IMR-90 (cell line): ENCODE data around the gene TRIM17. TPM values are rescaled to one million over a fixed set of nuclear protein-coding genes. Genes with fewer than 3 reads are reported as not detected.

ENCODE experiments used
- ATAC-seq: fragments of 200-7000 bp; cut with Tn5 transposase; 2 replicates; pipeline ENCODE4 v1.9.1; 2020; ENCODE audit warnings: low read depth, mild to moderate bottlenecking, moderate library complexity
- BruUV-seq: library from RNA; stranded (reverse); fragments of 400-500 nt; replicated peaks from 2 replicates; lab custom pipeline; 2021; lab: Mats Ljungman, UMichigan
- CTCF ChIA-PET: fragments of 300-600 bp; formaldehyde crosslinking; extraction: SDS; loops from one replicate; lab custom pipeline; 2021; ENCODE audit warnings: antibody characterized with exemption; lab: Yijun Ruan, JAX
- POLR2A ChIA-PET: fragments of 300-600 bp; sonication (Branson Sonifier 250); formaldehyde crosslinking; loops from one replicate; lab custom pipeline; 2022; ENCODE audit warnings: antibody characterized with exemption; ENCODE audit not compliant: unreplicated experiment; lab: Charles Lee
- DNase-seq: peaks from one replicate; pipeline ENCODE4 v3.0.0; 2013
- H2AFZ ChIP-seq: replicated peaks from 2 replicates; pipeline ENCODE3; 2013; ENCODE audit warnings: low read length, mild to moderate bottlenecking; ENCODE audit not compliant: poor library complexity
- H2AK5ac ChIP-seq: 2 replicates; pipeline ENCODE4 v1.6.1; 2013; ENCODE audit warnings: low read depth, low read length, inconsistent platforms
- H2AK9ac ChIP-seq: replicated peaks from 2 replicates; pipeline ENCODE3; 2013; ENCODE audit warnings: mild to moderate bottlenecking, low read depth, low read length, moderate library complexity; ENCODE audit not compliant: poor library complexity
- H2BK120ac ChIP-seq: 2 replicates; pipeline ENCODE4 v1.6.1; 2013; ENCODE audit warnings: low read depth, low read length, inconsistent platforms
- H2BK15ac ChIP-seq: 3 replicates; pipeline ENCODE4 v1.6.1; 2013; ENCODE audit warnings: low read depth, low read length, inconsistent platforms
- H2BK20ac ChIP-seq: 2 replicates; pipeline ENCODE4 v1.6.1; 2013; ENCODE audit warnings: low read depth, mild to moderate bottlenecking, inconsistent platforms, low read length, moderate library complexity
- H2BK5ac ChIP-seq: 2 replicates; pipeline ENCODE4 v1.6.1; 2013; ENCODE audit warnings: mild to moderate bottlenecking, low read depth, low read length, inconsistent platforms; ENCODE audit not compliant: poor library complexity, severe bottlenecking
- H3K14ac ChIP-seq: replicated peaks from 2 replicates; pipeline ENCODE4 v1.6.1; 2013; ENCODE audit warnings: low read depth, low read length, inconsistent platforms
- H3K18ac ChIP-seq: 2 replicates; pipeline ENCODE4 v1.6.1; 2013; ENCODE audit warnings: low read depth, low read length, control low read depth
- H3K23ac ChIP-seq: 2 replicates; pipeline ENCODE4 v1.6.1; 2013; ENCODE audit warnings: low read depth, low read length, inconsistent platforms
- H3K27ac ChIP-seq: 2 replicates; pipeline ENCODE4 v1.5.1; 2013; ENCODE audit warnings: mild to moderate bottlenecking, control low read depth, low read length; ENCODE audit not compliant: insufficient read depth
- H3K27me3 ChIP-seq: 2 replicates; pipeline ENCODE4 v1.6.1; 2013; ENCODE audit warnings: low read length; ENCODE audit not compliant: control insufficient read depth, insufficient read depth
- H3K36me3 ChIP-seq: 2 replicates; pipeline ENCODE4 v1.6.1; 2013; ENCODE audit warnings: low read length, mixed read lengths; ENCODE audit not compliant: control insufficient read depth, insufficient read depth
- H3K4ac ChIP-seq: 2 replicates; pipeline ENCODE4 v1.6.1; 2013; ENCODE audit warnings: low read depth, low read length, inconsistent platforms
- H3K4me1 ChIP-seq: 2 replicates; pipeline ENCODE4 v1.6.1; 2013; ENCODE audit warnings: low read length, mixed read lengths; ENCODE audit not compliant: control insufficient read depth, insufficient read depth
- H3K4me2 ChIP-seq: 2 replicates; pipeline ENCODE4 v1.6.1; 2013; ENCODE audit warnings: low read depth, mild to moderate bottlenecking, control low read depth, low read length, moderate library complexity
- H3K4me3 ChIP-seq: 2 replicates; pipeline ENCODE4 v1.5.1; 2013; ENCODE audit warnings: low read depth, mild to moderate bottlenecking, control low read depth, low read length, moderate library complexity; ENCODE audit not compliant: insufficient read depth
- H3K56ac ChIP-seq: 2 replicates; pipeline ENCODE4 v1.6.1; 2013; ENCODE audit warnings: low read length, inconsistent platforms; ENCODE audit not compliant: insufficient read depth; ENCODE audit errors: extremely low read depth
- H3K79me1 ChIP-seq, 2 experiments: 2 replicates each; pipeline ENCODE4 v1.6.1; 2013; ENCODE audit warnings: low read length in 2 of 2, inconsistent platforms in 1 of 2, low read depth in 1 of 2
- H3K9ac ChIP-seq: 2 replicates; pipeline ENCODE4 v1.6.1; 2013; ENCODE audit warnings: low read depth, low read length, control low read depth
- H3K9me1 ChIP-seq: 2 replicates; pipeline ENCODE4 v1.6.1; 2013; ENCODE audit warnings: low read length, inconsistent platforms; ENCODE audit not compliant: insufficient read depth
- H3K9me3 ChIP-seq: 2 replicates; pipeline ENCODE4 v1.6.1; 2013; ENCODE audit warnings: low read length; ENCODE audit not compliant: control insufficient read depth, insufficient read depth
- H4K20me1 ChIP-seq: 2 replicates; pipeline ENCODE4 v1.6.1; 2013; ENCODE audit warnings: low read length, inconsistent platforms; ENCODE audit not compliant: insufficient read depth
- H4K5ac ChIP-seq: 2 replicates; pipeline ENCODE4 v1.6.1; 2013; ENCODE audit warnings: mild to moderate bottlenecking, low read depth, low read length, control low read depth
- H4K8ac ChIP-seq, 2 experiments: 2 replicates each; pipeline ENCODE4 v1.6.1; 2013; ENCODE audit warnings: low read depth in 2 of 2, low read length in 2 of 2, control low read depth in 1 of 2, inconsistent platforms in 1 of 2
- H4K91ac ChIP-seq: 2 replicates; pipeline ENCODE4 v1.6.1; 2013; ENCODE audit warnings: low read depth, low read length, inconsistent platforms; ENCODE audit not compliant: insufficient read depth
- BHLHE40 ChIP-seq: fragments of 150-350 bp; IDR thresholded peaks from 2 replicates; pipeline ENCODE4 v1.6.1; 2016; ENCODE audit warnings: mild to moderate bottlenecking, low read depth, low read length
- CHD1 ChIP-seq: IDR thresholded peaks from 2 replicates; pipeline ENCODE4 v1.6.1; 2012; ENCODE audit warnings: low read depth, low read length, improper control_type of control experiment
- CTCF ChIP-seq: conservative IDR thresholded peaks from 2 replicates; pipeline ENCODE4 v1.5.1; 2012; ENCODE audit warnings: mild to moderate bottlenecking, low read depth, low read length, improper control_type of control experiment
- ELK1 ChIP-seq: fragments of 150-350 bp; IDR thresholded peaks from 2 replicates; pipeline ENCODE4 v1.6.1; 2016; ENCODE audit warnings: low read depth, mild to moderate bottlenecking, low read length, moderate library complexity, borderline replicate concordance
- FOS ChIP-seq: fragments of 150-350 bp; IDR thresholded peaks from 2 replicates; pipeline ENCODE4 v1.6.1; 2016; ENCODE audit warnings: low read depth, low read length
- MAFK ChIP-seq: IDR thresholded peaks from 2 replicates; pipeline ENCODE4 v1.6.1; 2012; ENCODE audit warnings: low read depth, low read length, improper control_type of control experiment
- MAZ ChIP-seq: IDR thresholded peaks from 2 replicates; pipeline ENCODE4 v1.6.1; 2012; ENCODE audit warnings: low read depth, mild to moderate bottlenecking, low read length, improper control_type of control experiment, moderate library complexity, borderline replicate concordance
- NFE2L2 ChIP-seq: fragments of 150-350 bp; IDR thresholded peaks from 2 replicates; pipeline ENCODE4 v1.6.1; 2016; ENCODE audit warnings: low read depth, mild to moderate bottlenecking, low read length
- POLR2A ChIP-seq: IDR thresholded peaks from 2 replicates; pipeline ENCODE4 v1.6.1; 2012; ENCODE audit warnings: mild to moderate bottlenecking, low read depth, low read length
- SMC3 ChIP-seq: fragments of 150-350 bp; IDR thresholded peaks from 2 replicates; pipeline ENCODE4 v1.6.1; 2016; ENCODE audit warnings: low read depth, mild to moderate bottlenecking, antibody characterized with exemption, low read length, moderate library complexity
- dilution Hi-C: fragments of 300-500 bp; cut with HindIII; formaldehyde crosslinking; loops from one replicate; pipeline ENCODE4 v1.14.3; 2018; ENCODE audit warnings: low sequenced_read_pairs; ENCODE audit not compliant: unreplicated experiment
- in situ Hi-C: fragments of 300-500 bp; cut with MboI; formaldehyde crosslinking; loops from 3 replicates; pipeline ENCODE4 v1.14.3; 2019; ENCODE audit warnings: low sequenced_read_pairs, inconsistent platforms, mixed read lengths
- intact Hi-C: fragments of 100-400 bp; cut with micrococcal nuclease; formaldehyde crosslinking; loops from 2 replicates; pipeline ENCODE4 v1.10.0; 2022
- polyA plus RNA-seq, 3 experiments: library from polyadenylated mRNA; depleted of rRNA; stranded (reverse); fragments of >200 nt; gene quantifications; 2 replicates each; pipeline ENCODE4 v1.2.3, GENCODE V29; 2012; ENCODE audit warnings: low replicate concordance in 1 of 3
- total RNA-seq: library from RNA; depleted of rRNA; stranded (reverse); fragments of >200 nt; gene quantifications from 2 replicates; pipeline ENCODE4 v1.2.3, GENCODE V29; 2012

Gene TRIM17
- total and polyA plus RNA-seq, 2 of the 4 experiments (the other 2 are of a cell fraction): 0.39 TPM; not detected in 1

- intact Hi-C loops: no loop called here
- Histone ChIP-seq H4K8ac (no peak overlapping the region), H3K4me1 (peaks cover 7% of the 10 kb centered on the region), H2BK15ac (no peak overlapping the region), H3K79me1 (0 out of 4 replicates have a peak, but pooled peaks cover 0 to 3% of the 10 kb centered on the region in 2 experiments), H4K5ac (no peak overlapping the region), H3K9ac (no peak overlapping the region), H3K4me2 (no peak overlapping the region), H2AK5ac (no peak overlapping the region), H3K27ac (no peak overlapping the region), H3K18ac (no peak overlapping the region), H3K4ac (no peak overlapping the region), H3K27me3 (no peaks in the 10 kb centered on the region), H3K4me3 (no peak overlapping the region), H2BK120ac (no peak overlapping the region), H2AFZ (no peak overlapping the region), H3K36me3 (peaks cover 6% of the 10 kb centered on the region; the same call in 1 of the 2 replicates), H3K9me3 (no peaks in the 10 kb centered on the region), H4K91ac (no peak overlapping the region), H4K20me1 (no peaks in the 10 kb centered on the region), H3K9me1 (no peaks in the 10 kb centered on the region), H3K14ac (no peak overlapping the region), H2AK9ac (no peak overlapping the region), H3K23ac (no peak overlapping the region), H2BK5ac (no peak overlapping the region), H3K56ac (no peak overlapping the region), H2BK20ac (no peak overlapping the region)
- dilution Hi-C loops: no loop called here
- TF ChIP-seq MAFK (no peak), POLR2A (no peak), NFE2L2 (no peak), ELK1 (no peak), SMC3 (no peak), BHLHE40 (no peak), CHD1 (no peak), CTCF (no peak), MAZ (no peak), FOS (no peak)
- ChIA-PET POLR2A (no interaction called here), CTCF (no interaction called here)
- DNase-seq: no peak
- in situ Hi-C loops: no loop called here
- BruUV-seq: no TSS peak
- ATAC-seq: no peak
Measured at GRCh38 chr1:228387321-228387720, 29.3 kb downstream of the TRIM17 start.
